ENCODE measurements around the gene NDFIP2. TPM values are rescaled to one million over a fixed set of nuclear protein-coding genes. Genes with fewer than 3 reads are reported as not detected.

Gene NDFIP2
- total and polyA plus RNA-seq, 10 donors: 2.1 to 27.3 (median 14.0) TPM

DNA sequence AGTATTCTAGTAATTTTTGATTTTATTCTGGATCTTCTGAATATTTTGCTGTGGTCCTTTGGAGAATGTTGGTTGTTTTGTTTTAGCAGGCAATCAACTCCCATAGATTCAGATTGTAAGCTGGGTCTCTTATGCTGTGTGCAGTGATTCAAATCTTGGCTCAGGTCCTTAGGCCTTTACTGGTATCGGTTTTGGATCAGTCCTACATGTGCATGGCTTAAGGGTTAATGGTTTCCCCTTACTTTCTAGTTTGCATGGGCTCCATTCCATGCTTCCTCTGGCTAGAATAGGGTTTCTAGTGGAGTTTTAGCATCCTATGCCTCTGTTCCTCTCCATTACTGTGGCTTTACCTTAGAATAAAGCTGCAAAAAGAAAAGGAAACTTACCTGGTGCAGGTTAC lies 16.1 kb downstream of the NDFIP2 start:
- Histone ChIP-seq H3K9me3 (no peaks in the 10 kb centered on the region), H3K4me3 (no peak overlapping the region), H3K27me3 (replicated peaks in 1 of 7) (no peaks in the 10 kb centered on the region), H3K4me1 (peaks cover 0 to 15% (median 2%) of the 10 kb centered on the region in 6 donors), H3K36me3 (no peaks in the 10 kb centered on the region), H3K27ac (no peak overlapping the region)
- DNase-seq: no peak
- intact Hi-C loops (cut with DNase I; ENCODE audit: low total_unique reads): no loop called here
- 90 to 100% (median 95%) methylated on average over 1 of the region's 1 CpG for WGBS, 5 donors
- TF ChIP-seq POLR2A (IDR thresholded peaks at IDR 0.05) (no peak), POLR2AphosphoS5 (IDR thresholded peaks at IDR 0.05) (no peak)
- TF ChIP-seq, protein P1, sequence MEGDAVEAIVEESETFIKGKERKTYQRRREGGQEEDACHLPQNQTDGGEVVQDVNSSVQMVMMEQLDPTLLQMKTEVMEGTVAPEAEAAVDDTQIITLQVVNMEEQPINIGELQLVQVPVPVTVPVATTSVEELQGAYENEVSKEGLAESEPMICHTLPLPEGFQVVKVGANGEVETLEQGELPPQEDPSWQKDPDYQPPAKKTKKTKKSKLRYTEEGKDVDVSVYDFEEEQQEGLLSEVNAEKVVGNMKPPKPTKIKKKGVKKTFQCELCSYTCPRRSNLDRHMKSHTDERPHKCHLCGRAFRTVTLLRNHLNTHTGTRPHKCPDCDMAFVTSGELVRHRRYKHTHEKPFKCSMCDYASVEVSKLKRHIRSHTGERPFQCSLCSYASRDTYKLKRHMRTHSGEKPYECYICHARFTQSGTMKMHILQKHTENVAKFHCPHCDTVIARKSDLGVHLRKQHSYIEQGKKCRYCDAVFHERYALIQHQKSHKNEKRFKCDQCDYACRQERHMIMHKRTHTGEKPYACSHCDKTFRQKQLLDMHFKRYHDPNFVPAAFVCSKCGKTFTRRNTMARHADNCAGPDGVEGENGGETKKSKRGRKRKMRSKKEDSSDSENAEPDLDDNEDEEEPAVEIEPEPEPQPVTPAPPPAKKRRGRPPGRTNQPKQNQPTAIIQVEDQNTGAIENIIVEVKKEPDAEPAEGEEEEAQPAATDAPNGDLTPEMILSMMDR (IDR thresholded peaks at IDR 0.05 in 8 of 11, conservative IDR thresholded peaks at IDR 0.05 in 3 of 11): no peak

DNA sequence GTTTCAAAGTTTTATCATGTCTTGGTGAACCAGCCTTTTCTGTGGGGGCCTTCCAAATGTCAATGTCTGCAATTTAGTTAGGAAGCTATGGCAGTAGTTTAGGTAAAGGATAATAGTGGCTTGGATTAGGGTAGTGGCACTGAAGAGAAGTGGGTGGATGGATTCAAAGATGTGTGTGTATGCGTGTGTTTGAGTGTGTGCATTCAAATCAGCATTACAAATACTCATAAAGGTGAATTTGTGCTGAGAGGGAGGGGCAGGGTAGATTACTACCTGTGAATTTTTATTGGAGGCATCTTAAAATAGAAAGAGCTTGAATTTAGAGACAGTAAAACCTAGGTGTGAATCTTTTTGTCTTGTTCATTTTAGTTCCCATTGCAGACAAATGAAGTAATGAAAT lies 16.9 kb downstream of the NDFIP2 start:
- Histone ChIP-seq H3K4me3 (no peak overlapping the region), H3K36me3 (no peaks in the 10 kb centered on the region), H3K27ac (no peak overlapping the region), H3K9me3 (no peaks in the 10 kb centered on the region), H3K27me3 (replicated peaks in 1 of 7) (no peaks in the 10 kb centered on the region), H3K4me1 (peaks cover 0 to 8% (median under 1%) of the 10 kb centered on the region in 6 donors)
- intact Hi-C loops (cut with DNase I; ENCODE audit: low total_unique reads): no loop called here
- DNase-seq: no peak
- WGBS, 5 donors: 91 to 100% (median 95%) methylated on average over 1 of the region's 1 CpG
- TF ChIP-seq POLR2AphosphoS5 (IDR thresholded peaks at IDR 0.05): no peak
- TF ChIP-seq, protein P1 (IDR thresholded peaks at IDR 0.05 in 8 of 11, conservative IDR thresholded peaks at IDR 0.05 in 3 of 11): no peak
- no peak for TF ChIP-seq POLR2A (IDR thresholded peaks at IDR 0.05)

DNA sequence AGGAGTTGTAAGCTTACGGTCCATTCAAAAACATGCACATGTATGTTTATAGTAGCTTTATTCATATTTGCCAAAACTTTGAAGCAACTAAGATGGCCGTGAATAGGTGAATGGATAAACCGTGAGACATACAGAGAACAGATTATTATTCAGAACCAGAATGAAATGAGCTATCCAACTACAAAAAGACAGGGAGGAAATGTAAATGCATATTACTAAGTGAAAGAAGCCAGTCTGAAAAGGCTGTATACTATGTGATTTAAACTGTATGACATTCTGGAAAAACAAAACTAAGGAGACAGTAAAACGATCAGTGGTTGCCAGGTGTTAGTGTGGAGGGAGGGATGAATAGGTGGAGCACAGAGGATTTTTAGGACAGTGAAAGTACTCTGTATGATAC lies 19.9 kb downstream of the NDFIP2 start:
- DNase-seq: no peak
- intact Hi-C loops (cut with DNase I; ENCODE audit: low total_unique reads): no loop called here
- Histone ChIP-seq H3K27ac (no peak overlapping the region), H3K9me3 (no peaks in the 10 kb centered on the region), H3K4me3 (no peak overlapping the region), H3K36me3 (no peaks in the 10 kb centered on the region), H3K27me3 (replicated peaks in 1 of 7) (no peaks in the 10 kb centered on the region), H3K4me1 (no peaks in the 10 kb centered on the region)
- TF ChIP-seq, protein P1 (IDR thresholded peaks at IDR 0.05 in 8 of 11, conservative IDR thresholded peaks at IDR 0.05 in 3 of 11): no peak
- TF ChIP-seq POLR2AphosphoS5 (IDR thresholded peaks at IDR 0.05) (no peak), POLR2A (IDR thresholded peaks at IDR 0.05) (no peak)
- WGBS, 5 donors: 86 to 95% (median 94%) methylated on average over 4 of the region's 4 CpGs

DNA sequence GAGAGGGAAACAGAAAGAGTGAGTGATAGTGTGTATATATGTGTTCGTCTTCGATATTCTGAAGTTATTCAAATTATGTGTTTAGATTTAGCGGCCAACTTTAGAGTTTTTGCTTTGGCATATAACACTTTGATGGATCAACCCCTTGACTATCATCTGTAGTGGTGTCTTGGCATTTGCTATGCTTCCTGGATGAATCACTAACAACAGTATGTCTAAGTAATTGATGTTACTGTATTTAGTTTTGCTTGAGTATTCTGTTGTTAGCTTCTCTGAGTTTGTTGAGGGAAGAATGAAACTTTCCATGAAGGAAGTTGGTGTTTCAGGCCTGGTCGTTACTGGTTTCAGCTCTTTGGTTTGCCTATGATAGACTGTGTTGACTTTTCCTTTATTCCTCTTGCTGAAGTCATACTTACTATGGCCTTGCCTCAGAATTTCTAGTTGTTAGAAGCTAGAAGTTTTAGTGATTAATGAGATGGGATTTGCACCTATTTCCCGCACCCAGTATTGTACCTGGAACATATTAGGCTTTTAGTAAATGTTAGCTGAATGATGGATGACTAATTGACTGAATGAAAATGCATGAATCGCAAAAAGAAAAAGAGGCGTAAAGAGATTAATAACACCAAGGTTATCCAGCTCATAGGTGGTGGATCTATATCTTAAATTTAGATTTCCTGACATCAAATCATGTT lies 20.7 kb downstream of the NDFIP2 start:
- no peak for DNase-seq
- no peak for TF ChIP-seq POLR2A (IDR thresholded peaks at IDR 0.05)
- TF ChIP-seq, protein P1 (IDR thresholded peaks at IDR 0.05 in 8 of 11, conservative IDR thresholded peaks at IDR 0.05 in 3 of 11): no peak
- no peak for TF ChIP-seq POLR2AphosphoS5 (IDR thresholded peaks at IDR 0.05)
- H3K4me1 ChIP-seq: no peaks in the 10 kb centered on the region
- WGBS, 5 donors: 88 to 93% (median 92%) methylated on average over 7 of the region's 7 CpGs
- no peak overlapping the region for H3K4me3 ChIP-seq
- H3K27me3 ChIP-seq (replicated peaks in 1 of 7): no peaks in the 10 kb centered on the region
- no peaks in the 10 kb centered on the region for H3K36me3 ChIP-seq
- no peak overlapping the region for H3K27ac ChIP-seq
- H3K9me3 ChIP-seq: no peaks in the 10 kb centered on the region
- intact Hi-C loops (cut with DNase I; ENCODE audit: low total_unique reads): no loop called here

Measured in spleen (tissue), 11 donors.